GM21825 (cell line): ENCODE data around the gene GLRX2.

Source experiments
- ATAC-seq: cut with Tn5 transposase; IDR thresholded peaks from one replicate; pipeline ENCODE4 v1.9.1; 2021; ENCODE audit warnings: mild to moderate bottlenecking, moderate library complexity; ENCODE audit not compliant: unreplicated experiment

Gene GLRX2

DNA sequence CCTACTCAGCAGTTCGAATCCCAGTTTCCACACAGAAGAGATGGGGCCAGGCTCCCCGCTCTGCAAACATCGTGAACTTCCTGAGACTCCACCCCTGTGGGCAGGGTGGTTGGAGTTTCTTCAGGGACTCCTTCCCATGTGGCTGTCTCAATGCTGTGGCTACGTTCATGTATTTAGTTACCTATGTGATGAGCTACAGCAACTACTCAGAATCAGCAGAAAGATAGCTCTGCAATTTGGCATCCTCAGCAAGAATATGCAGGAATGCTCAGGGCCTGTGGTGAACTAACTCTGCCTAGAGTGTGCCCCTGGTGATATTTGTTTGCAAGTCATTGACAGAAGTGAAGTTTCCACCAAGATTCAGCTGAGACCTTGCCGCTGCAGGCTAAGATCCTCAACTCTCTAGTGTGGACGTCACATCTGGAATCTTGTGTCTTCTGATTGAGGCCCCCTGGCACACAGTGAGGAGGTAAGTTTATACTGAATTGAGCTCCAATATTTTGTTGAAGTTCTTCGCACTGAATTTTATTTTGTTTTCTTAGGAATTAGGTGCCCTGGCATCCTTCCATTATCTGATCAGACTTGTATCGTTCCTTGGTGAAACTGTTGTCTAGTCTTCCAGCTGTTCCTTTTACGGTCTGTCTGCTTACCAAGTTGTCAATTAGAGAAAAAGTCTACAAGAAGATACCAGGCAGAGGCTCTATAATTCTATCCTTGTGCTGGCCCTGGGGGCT is 8.2 kb upstream of the GLRX2 start:
- no peak for ATAC-seq

GRCh38 chr1:193111641-193112090 is 6.5 kb upstream of the GLRX2 start:
- no peak for ATAC-seq

- ATAC-seq = no peak
These were observed 5.7 kb upstream of the GLRX2 start for GRCh38 chr1:193110864-193111263.

- ATAC-seq = no peak
These were observed 5.0 kb upstream of the GLRX2 start for GRCh38 chr1:193110246-193110645.

DNA sequence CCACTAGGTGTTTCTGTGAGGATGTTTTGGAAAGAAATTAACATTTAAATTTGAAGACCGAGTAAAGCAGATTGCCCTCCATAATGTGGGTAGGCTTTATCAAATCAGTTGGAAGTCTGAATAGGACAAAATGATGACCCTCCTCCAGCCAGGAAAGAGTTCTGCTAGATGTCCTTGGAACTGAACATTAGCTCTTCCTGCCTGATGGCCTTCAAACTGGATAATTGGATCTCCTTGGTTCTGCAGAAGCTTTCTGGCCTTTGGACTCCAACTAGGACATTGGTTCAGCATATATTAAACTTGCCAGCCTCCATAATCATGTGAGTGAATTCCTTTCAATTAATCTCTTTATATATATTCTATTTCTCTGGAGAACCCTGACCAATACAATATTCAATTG is 4.4 kb upstream of the GLRX2 start:
- ATAC-seq = no peak

DNA sequence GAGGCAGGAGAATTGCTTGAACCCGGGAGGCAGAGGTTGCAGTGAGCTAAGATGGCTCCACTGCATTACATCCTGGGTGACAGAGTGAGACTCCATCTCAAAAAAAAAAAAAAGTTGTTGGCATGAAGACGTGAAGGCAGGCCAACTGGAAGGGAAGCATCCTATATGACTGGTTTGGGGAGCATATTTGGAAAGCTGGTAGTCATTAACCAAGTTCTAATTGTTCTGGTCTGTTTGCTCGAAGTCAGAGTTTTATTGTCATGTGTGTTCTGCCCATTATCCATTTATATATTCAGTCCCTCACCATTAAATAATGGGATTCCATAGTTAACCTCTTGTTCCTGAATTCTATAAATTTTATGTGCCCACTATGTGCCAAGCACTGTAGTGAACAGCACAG is 3.3 kb upstream of the GLRX2 start:
- ATAC-seq = no peak

- no peak for ATAC-seq
These were observed 585 bp upstream of the GLRX2 start for GRCh38 chr1:193105821-193106177.

DNA sequence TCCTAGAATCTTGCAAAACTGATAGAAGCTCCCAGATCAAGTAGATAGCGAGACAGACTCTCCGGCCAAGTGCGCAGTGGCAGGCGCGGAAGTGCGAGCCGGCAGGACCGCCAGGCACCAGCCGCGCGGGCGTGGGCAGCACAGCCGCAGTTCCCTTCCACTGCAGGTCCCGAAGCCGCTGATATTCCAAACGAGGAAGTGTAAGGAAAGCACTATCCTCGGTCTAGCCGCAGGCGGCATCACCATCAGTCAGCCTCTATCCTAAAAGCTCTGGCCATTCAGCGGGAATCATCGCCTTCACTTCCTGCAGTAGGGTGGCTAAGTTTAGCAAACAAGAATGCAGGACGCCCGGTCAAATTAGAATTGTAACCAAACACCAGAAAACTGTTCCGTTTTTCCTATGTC is 710 bp downstream of the GLRX2 start:
- ATAC-seq = peak; percentile 43

DNA sequence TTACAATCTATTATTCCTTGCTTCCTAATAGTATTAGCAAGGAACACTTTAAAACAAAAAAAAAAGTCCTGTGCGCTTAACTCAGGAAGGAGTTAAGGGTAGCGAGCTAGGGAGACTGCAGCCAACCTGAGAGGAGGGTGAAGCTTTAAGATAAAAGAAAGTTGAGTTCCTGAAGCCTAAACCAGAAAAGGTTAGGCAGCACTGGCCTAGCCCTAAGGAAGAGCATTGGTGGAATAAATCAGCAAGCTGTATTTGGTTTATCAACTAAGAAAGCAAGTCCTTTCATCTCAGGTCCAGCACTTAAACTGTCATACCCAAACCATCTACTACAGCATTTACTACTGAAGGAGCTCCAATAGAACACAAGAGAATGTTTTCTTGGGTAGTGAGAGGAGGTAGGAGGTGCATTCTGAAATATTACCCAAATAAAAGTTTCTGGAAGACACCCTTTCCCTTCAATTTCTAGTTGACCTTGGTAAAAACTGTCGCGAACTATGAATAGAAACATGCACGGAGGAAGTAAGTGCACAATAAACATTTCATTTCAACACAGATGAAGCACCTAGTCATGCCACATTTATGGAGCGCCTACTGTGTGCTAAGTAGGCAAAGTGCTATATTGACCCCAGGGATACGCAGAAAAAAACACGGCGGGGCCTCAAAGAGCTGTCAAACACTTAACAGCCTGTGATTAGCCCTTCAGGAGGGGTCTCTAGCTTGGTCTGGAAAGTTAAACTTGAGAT is 1.3 kb downstream of the GLRX2 start:
- no peak for ATAC-seq

DNA sequence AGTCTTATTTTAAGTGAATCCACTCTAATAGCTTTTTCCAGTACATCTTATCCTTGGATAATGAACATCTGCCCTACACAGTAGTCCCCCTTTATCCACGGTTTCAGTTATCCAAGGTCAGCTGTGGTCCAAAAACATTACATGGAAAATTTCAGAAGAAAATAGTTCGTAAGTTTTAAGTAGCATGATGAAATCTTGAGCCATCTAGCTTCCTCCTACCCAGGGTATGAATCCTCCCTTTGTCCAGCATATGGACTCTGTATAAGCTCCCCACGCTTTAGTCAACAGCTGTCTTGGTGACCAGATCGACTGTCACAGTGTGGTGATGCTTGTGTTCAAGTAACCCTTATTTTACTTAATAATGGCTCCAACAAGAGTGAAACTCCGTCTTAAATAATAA is 2.6 kb downstream of the GLRX2 start:
- ATAC-seq = no peak

GRCh38 chr1:193094112-193094511 is 11.1 kb downstream of the GLRX2 start:
- no peak for ATAC-seq

DNA sequence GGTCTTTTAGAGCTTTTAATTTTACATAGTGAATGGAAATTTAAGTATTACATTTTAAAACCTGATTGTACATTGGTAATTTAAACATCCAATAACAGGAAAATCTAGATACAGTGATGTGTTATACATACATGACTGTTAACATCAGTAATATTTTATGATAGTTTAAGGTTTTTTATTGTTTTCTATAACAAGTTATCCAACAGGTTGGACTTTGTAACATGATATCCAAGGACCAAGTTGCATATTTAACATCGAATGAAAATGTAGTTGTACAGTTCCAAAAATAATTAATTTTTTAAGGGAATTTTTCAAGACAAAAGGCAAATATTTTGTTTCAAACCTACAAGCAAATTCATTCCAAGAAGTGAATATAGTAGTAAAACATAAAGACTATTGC is 14.3 kb downstream of the GLRX2 start:
- no peak for ATAC-seq

- ATAC-seq = no peak
These were observed 17.3 kb downstream of the GLRX2 start for GRCh38 chr1:193087893-193088292.

DNA sequence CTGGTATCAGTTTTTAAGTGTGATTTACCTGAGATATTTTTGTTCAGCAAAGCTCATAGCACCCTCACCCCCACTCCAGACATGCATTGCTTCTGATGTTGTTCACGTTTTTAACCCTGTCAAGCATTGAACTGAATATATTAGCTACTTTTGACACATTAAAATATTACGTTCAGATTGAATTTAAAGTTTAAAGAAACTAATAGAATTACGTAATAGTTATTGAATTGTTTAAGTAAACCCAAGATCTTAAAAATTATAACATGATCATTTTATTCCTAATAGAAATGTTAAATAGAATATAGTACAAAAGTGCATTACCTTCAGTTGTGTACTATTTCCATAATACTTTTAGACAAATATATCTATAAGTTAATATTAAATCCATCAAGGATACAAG is 18.9 kb downstream of the GLRX2 start:
- ATAC-seq = no peak

DNA sequence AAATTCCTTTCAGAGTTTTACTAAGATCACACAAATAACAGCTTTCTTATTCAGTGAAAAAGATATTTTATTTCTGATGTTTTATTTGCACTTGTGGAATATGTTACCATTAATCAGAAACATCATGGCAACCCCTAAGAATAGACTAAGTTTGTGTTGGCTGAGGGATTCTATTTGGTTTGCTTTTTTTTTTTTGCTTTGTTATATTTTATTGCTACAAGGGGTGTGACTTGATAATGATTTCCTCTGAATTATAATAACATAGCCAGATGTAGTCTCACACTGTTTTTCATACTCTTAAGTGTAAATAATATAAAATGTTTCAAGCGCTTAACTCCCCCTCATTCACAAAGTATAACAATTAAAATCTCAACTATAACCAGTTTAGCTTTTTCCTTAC is 20.0 kb downstream of the GLRX2 start:
- ATAC-seq = no peak

- ATAC-seq = peak; percentile 94
These were observed 21.7 kb downstream of the GLRX2 start for GRCh38 chr1:193083365-193084088.

DNA sequence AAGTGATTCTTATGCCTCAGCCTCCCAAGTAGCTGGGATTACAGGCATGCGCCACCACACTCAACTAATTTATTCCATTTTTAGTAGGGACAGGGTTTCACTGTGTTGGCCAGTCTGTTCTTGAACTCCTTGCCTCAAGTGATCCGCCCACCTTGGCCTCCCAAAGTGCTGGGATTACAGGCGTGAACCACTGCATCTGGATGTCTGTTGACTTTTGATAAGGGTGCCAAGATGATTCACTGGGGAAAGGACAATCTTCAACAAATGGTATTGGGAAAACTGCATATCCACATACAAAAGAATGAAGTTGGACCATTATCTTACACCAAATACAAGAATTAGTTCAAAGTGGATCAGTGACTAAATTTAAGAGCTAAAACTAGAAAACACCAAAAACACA is 26.0 kb downstream of the GLRX2 start:
- no peak for ATAC-seq

- no peak for ATAC-seq
These were observed 27.2 kb downstream of the GLRX2 start for GRCh38 chr1:193077991-193078390.

GRCh38 chr1:193070942-193071341 is 34.3 kb downstream of the GLRX2 start:
- peak; percentile 51 for ATAC-seq

DNA sequence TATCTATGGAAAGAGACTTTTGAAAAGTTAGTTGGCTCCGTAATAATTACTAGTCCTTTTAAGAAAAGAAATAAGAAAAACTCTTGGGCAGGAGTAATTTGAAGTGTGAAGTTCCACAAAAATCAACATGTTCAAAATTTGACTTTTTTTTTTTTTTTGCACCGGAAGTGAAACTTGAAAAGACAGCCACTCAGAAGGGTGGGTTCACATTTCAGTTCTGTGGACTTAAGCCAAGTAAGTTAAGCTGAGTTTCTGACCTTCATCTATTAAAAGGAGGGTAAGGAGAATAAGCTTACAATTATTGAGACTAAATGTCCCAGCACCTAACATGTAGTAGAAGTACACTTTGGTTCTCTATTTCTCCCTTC is 34.8 kb downstream of the GLRX2 start:
- ATAC-seq = peak; percentile 38

- ATAC-seq = no peak
These were observed 35.3 kb downstream of the GLRX2 start for GRCh38 chr1:193069748-193070385.
